ENCODE results near the gene LMAN2.
A peak's percentile ranks its signal among the peaks of the same experiment; 100 is the strongest.
"Not testable (repeated sequence)": the region's sequence is repeated elsewhere in the genome, so short reads cannot be mapped to it uniquely, and the experiment has no call there.

LMAN2 gene

DNA sequence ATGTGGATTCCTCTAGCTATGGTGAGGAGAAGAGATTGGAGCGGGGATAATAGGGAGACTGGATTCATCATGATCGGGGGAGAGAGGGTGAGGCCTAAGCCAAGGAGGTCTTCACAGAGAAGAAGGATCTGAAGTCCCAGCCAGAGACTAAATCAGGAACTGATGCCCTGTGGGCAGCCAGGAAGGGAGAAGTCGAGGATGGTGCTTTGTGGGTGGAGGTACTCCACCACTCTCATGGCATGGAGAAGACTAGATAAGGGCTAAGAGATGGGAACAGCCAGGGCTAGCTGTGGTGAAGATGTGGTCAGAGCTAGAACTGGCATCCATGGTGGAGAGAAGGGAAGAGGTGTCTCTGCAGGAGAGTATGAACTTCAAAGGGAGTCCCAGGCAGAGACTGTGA lies 3.2 kb upstream of the LMAN2 start:
- Mint-ChIP-seq H3K36me3 (peaks cover 3 to 8% of the 10 kb centered on the region in 2 donors), H3K9me3 (no peaks in the 10 kb centered on the region), H3K27ac (no peak overlapping the region), H3K4me1 (peaks cover 43 to 80% of the 10 kb centered on the region in 2 donors), H3K4me3 (no peak overlapping the region), H3K27me3 (no peaks in the 10 kb centered on the region)
- ATAC-seq (replicated peaks) (no peak), DNase-seq (no peak)

DNA sequence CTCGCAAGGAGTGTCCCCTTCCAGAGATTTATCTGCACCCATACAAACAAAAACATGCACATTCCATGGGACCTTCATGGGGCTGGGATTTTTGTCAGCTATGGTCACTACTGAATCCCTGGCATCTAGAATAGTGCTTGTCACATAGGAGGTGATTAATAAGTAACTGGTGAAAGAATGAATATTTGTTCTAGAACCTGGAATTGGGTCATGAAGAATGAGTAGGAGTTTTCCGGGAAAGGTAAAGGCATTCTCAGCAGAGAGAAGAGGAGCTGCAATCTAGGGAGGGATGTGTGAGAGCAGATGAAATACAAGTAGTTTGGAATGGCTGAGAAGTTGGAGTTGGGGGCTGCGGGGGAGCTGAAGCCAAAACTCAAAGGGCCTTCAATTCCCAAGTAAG lies 2.8 kb upstream of the LMAN2 start:
- Mint-ChIP-seq H3K27me3 (no peaks in the 10 kb centered on the region), H3K9me3 (no peaks in the 10 kb centered on the region), H3K36me3 (peaks cover 6 to 10% of the 10 kb centered on the region in 2 donors), H3K4me3 (no peak overlapping the region), H3K4me1 (peaks cover 41 to 80% of the 10 kb centered on the region in 2 donors), H3K27ac (no peak overlapping the region)
- ATAC-seq (replicated peaks) (no peak), DNase-seq (no peak)

DNA sequence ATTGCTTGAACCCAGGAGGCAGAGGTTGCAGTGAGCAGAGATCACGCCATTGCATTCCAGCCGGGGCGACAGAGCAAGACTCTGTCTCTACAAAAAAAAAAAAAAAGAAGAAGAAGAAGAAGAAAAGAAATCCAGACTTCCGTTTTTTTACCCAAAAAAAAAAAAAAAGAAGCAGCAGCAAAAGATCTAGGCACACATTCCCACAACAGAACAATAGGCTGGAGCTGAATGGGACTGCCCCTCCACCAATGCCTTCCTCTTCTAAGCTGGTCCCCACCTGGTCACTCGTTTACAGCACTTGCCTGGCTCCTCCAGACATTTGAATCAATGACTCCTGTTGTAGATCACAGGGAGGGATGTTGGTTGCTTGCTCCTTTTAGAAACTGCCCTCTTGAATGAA lies 1.6 kb upstream of the LMAN2 start:
- H3K4me3 Mint-ChIP-seq, result no peak overlapping the region
- H3K4me1 Mint-ChIP-seq, result peaks cover 35 to 73% of the 10 kb centered on the region in 2 donors
- no peak overlapping the region for H3K27ac Mint-ChIP-seq
- H3K36me3 Mint-ChIP-seq, result peaks cover 10 to 11% of the 10 kb centered on the region in 2 donors
- no peaks in the 10 kb centered on the region for H3K9me3 Mint-ChIP-seq
- no peak for ATAC-seq (replicated peaks)
- no peaks in the 10 kb centered on the region for H3K27me3 Mint-ChIP-seq
- no peak for DNase-seq

DNA sequence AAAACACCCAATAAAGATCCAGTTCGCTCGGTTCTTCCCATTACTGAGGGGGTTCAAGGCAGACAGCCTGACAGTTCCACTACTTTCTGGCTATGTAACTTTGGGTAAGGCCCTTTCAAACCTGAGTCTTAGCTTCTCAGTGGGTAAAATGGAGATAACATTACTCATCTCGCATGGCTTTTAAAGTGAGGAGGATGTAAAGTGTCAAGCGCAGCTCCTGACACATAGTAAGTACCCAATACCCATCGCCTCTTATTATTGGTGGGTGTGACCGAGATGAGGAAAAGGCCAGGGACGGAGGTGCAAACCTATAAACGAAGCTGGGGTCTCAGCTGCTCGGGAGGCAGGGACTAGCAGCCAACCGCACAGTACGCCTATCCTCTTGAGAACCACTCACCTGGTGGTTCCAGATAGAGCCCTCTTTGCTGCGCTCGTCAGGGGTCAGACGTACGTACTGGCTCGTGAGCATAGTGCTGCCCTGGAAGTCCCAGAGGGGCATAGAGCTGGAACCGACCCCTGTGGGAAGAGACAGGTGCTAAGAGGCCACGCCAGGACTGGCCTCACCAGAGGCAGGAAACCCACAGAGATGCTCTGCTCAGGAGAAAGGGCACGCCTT lies 584 bp downstream of the LMAN2 start:
- ATAC-seq (replicated peaks), result no peak
- H3K36me3 Mint-ChIP-seq, result peaks cover 10 to 19% of the 10 kb centered on the region in 2 donors
- H3K27ac Mint-ChIP-seq, result peak overlapping the region; percentile 100
- H3K4me1 Mint-ChIP-seq, result peaks cover 26 to 63% of the 10 kb centered on the region in 2 donors
- no peaks in the 10 kb centered on the region for H3K9me3 Mint-ChIP-seq
- H3K27me3 Mint-ChIP-seq, result no peaks in the 10 kb centered on the region
- H3K4me3 Mint-ChIP-seq, result peak overlapping the region; percentile 92 to 97
- no peak for DNase-seq

DNA sequence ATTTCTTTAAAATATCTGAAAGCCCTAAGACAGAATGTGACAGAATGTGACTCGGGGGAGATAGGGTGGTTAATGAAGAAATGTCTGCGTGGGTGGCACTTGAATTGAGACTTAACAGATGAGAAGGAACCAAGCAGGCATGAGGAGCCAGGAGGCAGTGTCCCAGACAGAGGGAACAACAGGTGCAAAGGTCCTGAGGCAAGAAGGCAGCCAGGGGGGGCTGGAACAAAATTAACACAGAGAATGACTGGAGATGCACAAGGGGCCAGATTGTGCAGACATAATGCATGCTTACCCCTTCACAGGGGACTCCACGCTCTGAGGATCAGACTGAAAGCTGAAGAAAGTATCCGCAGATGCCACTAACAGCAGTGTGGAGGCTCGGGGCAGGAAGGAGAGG lies 1.7 kb downstream of the LMAN2 start:
- Mint-ChIP-seq H3K9me3 (no peaks in the 10 kb centered on the region), H3K27ac (peak overlapping the region; percentile 49), H3K27me3 (no peaks in the 10 kb centered on the region), H3K4me1 (peaks cover 20 to 56% of the 10 kb centered on the region in 2 donors), H3K36me3 (peaks cover 10 to 20% of the 10 kb centered on the region in 2 donors), H3K4me3 (peak overlapping the region; percentile 80 to 92)
- DNase-seq, result no peak
- ATAC-seq (replicated peaks), result no peak

DNA sequence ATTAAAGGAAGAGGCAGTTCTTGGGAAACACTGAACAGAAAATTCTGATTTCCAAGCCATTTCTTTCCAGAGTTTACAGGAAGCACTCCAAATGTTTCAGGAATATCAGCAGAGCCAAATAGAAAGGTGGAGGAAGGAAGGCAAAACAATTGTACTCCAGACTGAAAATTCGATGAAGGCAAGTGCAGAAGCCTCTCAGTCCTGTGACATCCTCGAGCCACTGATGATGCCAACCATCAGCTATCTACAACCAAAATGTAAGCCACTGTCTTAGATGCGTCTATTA lies 2.2 kb downstream of the LMAN2 start:
- no peaks in the 10 kb centered on the region for H3K27me3 Mint-ChIP-seq
- peaks cover 17 to 51% of the 10 kb centered on the region in 2 donors for H3K4me1 Mint-ChIP-seq
- H3K4me3 Mint-ChIP-seq, result peak overlapping the region; percentile 54 to 80
- no peak overlapping the region for H3K27ac Mint-ChIP-seq
- DNase-seq, result no peak
- ATAC-seq (replicated peaks), result no peak
- H3K9me3 Mint-ChIP-seq, result no peaks in the 10 kb centered on the region
- H3K36me3 Mint-ChIP-seq, result peaks cover 13 to 22% of the 10 kb centered on the region in 2 donors

DNA sequence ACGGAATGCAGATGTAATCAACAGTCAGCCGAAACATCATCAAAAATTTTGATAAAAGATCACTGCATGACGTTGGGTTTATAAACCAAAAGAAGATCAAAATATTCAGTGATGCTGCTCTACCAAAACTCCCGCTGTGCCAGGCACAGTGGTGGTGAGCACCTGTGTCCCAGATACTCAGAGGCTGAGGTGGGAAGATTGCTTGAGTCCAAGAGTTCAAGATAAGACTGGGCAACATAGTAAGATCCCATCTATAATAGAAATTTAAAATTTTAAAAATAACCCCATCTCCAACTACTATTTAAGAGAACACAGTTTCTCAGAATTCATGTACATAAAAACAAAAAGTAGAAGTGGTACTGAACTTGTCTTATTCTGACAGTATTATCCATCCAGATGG lies 3.8 kb downstream of the LMAN2 start:
- Mint-ChIP-seq H3K27ac (no peak overlapping the region), H3K27me3 (no peaks in the 10 kb centered on the region), H3K4me1 (peaks cover 18 to 44% of the 10 kb centered on the region in 2 donors), H3K36me3 (peaks cover 17 to 28% of the 10 kb centered on the region in 2 donors), H3K9me3 (no peaks in the 10 kb centered on the region), H3K4me3 (no peak overlapping the region)
- ATAC-seq (replicated peaks), result no peak
- DNase-seq, result no peak

DNA sequence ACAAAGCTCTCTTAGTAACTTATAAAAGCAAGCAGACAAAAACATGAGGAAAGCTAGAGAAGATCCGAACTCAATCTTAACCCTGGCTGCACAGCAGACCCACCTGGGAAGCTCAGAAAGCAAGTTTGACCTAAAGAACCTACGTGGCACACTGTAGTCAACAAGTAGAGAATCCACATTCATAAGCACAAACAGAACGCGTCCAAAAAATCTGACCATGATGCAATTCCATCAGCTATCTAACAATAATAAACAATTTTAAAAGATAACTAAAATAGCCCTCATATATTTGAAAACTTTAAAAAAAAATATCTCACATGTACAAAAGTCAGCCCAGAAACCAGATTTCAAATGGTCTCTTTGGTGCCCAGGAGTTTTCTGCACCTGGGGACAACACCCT lies 4.6 kb downstream of the LMAN2 start:
- Mint-ChIP-seq H3K4me1 (peaks cover 18 to 36% of the 10 kb centered on the region in 2 donors), H3K4me3 (no peak overlapping the region), H3K27me3 (no peaks in the 10 kb centered on the region), H3K27ac (no peak overlapping the region), H3K36me3 (peaks cover 17 to 28% of the 10 kb centered on the region in 2 donors), H3K9me3 (no peaks in the 10 kb centered on the region)
- ATAC-seq (replicated peaks) (no peak), DNase-seq (no peak)

DNA sequence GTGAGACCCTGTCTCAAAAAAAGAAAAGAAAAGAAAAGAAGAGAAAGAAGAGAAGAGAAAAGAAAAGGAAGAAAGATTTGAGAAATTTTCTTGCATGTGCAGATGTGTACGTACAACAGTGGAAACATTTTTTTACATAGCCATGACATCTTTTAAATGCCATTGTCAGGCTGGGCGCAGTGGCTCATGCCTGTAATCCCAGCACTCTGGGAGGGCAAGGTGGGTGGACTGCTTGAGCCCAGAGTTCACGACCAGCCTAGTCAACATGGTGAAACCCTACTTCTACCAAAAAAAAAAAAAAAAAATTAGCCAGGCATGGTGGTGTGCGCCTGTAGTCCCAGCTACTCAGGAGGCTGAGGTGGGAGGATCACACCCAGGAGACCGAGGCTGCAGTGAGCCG lies 6.6 kb downstream of the LMAN2 start:
- DNase-seq, result no peak
- Mint-ChIP-seq H3K27ac (no peak overlapping the region), H3K36me3 (peaks cover 23 to 34% of the 10 kb centered on the region in 2 donors)

DNA sequence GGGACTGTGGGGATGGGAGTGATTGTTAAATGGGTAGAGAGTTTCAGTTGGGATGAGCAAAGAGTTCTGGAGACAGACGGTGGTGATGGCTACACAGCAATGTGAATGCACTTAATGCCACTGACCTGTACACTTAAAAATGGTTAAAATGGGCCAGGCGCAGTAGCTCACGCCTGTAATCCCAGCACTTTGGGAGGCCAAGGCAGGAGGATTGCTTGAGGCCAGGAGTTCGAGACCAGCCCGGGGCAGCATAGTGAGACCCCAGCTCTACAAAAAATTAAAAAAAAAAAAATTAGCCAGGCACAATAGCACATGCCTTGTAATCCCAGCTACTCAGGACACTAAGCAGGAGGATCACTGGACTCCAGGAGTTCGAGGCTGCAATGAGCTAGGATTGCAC lies 7.7 kb downstream of the LMAN2 start:
- H3K27ac Mint-ChIP-seq, result no peak overlapping the region
- no peak overlapping the region for H3K4me3 Mint-ChIP-seq
- ATAC-seq (replicated peaks), result no peak
- peaks cover 15 to 18% of the 10 kb centered on the region in 2 donors for H3K4me1 Mint-ChIP-seq
- peaks cover 22 to 37% of the 10 kb centered on the region in 2 donors for H3K36me3 Mint-ChIP-seq
- no peaks in the 10 kb centered on the region for H3K27me3 Mint-ChIP-seq
- H3K9me3 Mint-ChIP-seq, result no peaks in the 10 kb centered on the region
- no peak for DNase-seq

More for the DNA sequence above, 6.6 kb downstream of the LMAN2 start:
- no peaks in the 10 kb centered on the region for H3K27me3 Mint-ChIP-seq
- H3K4me3 Mint-ChIP-seq, result no peak overlapping the region
- no peaks in the 10 kb centered on the region for H3K9me3 Mint-ChIP-seq
- no peak for ATAC-seq (replicated peaks)
- H3K4me1 Mint-ChIP-seq, result peaks cover 17 to 29% of the 10 kb centered on the region in 2 donors

DNA sequence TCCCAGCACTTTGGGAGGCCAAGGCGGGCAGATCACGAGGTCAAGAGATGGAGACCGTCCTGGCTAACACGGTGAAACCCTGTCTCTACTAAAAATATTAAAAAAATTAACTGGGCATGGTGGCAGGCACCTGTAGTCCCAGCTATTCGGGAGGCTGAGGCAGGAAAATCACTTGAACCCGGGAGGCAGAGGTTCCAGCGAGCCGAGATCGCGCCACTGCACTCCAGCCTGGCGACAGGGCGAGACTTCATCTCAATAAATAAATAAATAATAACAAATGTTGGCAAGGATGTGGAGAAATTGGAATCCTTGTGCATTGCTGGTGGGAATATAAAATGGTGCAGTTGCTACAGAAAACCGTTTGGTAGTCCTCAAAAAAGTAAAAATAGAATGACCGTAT lies 8.5 kb downstream of the LMAN2 start:
- not testable (repeated sequence) for H3K27me3 Mint-ChIP-seq; H3K27ac Mint-ChIP-seq; H3K4me3 Mint-ChIP-seq; ATAC-seq (replicated peaks); DNase-seq; H3K9me3 Mint-ChIP-seq
- H3K36me3 Mint-ChIP-seq, result peaks cover 22 to 39% of the 10 kb centered on the region in 2 donors
- H3K4me1 Mint-ChIP-seq, result peaks cover 15 to 18% of the 10 kb centered on the region in 2 donors

DNA sequence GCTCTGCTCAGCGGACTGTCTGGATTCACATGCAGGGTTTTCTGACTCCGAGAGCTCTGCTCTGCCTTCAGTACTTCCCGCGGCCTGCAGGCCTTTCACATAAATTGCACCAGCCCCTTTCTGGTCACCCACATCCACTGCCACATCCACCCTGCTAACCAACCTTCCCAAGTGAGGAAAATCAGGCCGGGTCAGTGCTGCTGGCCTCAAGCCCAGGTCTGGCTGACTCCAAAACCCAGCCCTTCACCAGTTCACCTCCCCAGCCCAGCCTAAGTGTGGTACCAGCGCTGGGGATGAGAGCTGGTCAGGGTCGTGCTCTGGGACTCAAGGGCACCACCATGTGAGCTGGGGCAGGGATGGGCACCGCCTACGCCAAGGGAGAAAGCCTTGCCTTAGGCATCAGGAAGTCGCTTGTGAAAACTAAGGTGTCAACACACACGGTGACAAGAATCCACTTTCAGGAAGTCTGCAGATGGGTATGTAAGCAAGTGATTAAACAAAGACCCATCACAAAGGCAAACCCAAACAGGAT lies 12.3 kb downstream of the LMAN2 start:
- ATAC-seq (replicated peaks) (no peak), DNase-seq (no peak)
- Mint-ChIP-seq H3K27me3 (no peaks in the 10 kb centered on the region), H3K4me3 (no peak overlapping the region), H3K36me3 (peaks cover 35 to 52% of the 10 kb centered on the region in 2 donors), H3K9me3 (no peaks in the 10 kb centered on the region), H3K4me1 (peaks cover 14% of the 10 kb centered on the region in 2 donors), H3K27ac (no peak overlapping the region)

DNA sequence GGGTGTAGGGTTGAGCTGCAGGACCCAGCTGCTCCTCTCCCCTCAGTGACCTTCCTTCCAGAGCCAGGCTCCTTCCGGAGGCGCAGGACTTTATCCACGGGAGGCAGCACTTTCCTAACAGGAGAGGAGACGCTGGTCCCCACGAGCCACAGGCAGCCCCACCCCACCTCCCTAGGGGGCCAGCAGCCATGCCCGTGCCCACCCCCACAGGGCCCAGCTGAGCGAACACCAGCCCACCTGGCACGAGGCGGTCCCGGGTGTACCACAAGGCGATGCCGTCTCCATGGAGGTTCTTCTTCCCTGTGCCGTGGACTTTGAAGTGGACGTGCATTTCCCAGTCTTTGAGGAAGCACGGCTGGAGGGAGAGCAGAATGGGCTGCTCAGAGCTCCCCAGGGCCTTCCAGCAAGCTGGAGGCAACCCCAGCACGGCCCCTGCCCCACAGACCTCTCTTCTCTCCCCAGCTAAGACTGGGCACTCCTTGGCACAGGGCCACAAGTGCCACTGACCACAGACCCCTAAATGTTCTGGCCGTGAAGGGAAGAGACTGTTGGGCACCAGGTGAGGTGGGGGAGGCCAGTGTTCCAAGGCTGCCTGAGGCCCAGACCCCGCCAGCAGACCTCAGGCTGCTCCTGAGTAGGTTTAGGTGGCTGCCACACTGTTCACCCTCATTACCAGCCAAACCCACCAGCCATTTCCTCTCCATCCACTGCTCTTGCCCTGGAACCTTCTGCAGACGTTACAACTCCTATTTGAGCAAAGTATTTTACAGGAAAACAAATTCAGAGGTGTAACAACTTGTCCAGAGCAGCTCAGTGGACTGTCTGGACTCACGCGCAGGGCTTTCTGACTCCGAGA lies 13.0 kb downstream of the LMAN2 start:
- no peaks in the 10 kb centered on the region for H3K9me3 Mint-ChIP-seq
- ATAC-seq (replicated peaks) (no peak), DNase-seq (no peak)
- peaks cover 17 to 20% of the 10 kb centered on the region in 2 donors for H3K4me1 Mint-ChIP-seq
- H3K4me3 Mint-ChIP-seq, result no peak overlapping the region
- H3K27me3 Mint-ChIP-seq, result no peaks in the 10 kb centered on the region
- no peak overlapping the region for H3K27ac Mint-ChIP-seq
- peaks cover 39 to 55% of the 10 kb centered on the region in 2 donors for H3K36me3 Mint-ChIP-seq

DNA sequence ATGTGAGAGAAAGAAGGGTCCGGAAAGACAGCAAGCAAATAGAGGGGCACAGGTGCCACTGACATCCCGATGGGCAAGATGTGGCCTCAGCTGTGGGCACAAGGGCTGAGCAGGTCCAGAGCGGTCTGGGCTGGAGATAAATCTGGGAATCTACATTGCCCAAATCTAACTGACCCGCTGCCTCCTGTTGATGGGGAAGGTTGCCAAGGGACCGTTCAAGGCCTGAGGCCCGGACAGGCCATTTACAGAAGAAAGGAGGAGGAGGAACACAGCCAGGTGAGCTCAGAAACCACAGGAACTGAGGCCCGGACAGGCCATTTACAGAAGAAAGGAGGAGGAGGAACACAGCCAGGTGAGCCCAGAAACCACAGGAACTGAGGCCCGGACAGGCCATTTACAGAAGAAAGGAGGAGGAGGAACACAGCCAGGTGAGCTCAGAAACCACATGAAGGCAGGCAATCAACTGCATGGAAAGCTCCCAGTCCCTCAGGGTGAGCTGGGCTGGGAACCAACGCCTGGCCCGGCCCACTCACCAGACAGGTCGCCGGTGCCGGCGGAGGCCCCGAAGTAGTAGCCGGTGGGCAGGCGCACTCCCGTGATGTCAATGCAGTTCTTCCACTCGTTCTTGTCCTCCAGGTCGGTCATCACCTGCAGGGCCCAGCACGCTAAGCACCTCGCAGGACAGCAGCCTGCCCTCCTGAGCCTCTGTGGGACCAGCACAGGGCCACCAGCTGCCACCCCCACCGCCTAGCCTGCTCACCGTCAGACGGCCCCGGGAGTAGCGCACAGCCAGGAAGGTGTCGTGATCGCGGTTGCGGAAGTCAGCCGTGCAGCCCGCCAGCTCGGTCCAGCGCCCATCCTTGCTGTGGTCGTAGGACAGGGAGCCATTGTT lies 14.6 kb downstream of the LMAN2 start:
- Mint-ChIP-seq H3K9me3 (no peaks in the 10 kb centered on the region), H3K4me1 (peaks cover 27 to 30% of the 10 kb centered on the region in 2 donors), H3K4me3 (no peak overlapping the region), H3K27ac (peak overlapping the region; percentile 16), H3K27me3 (no peaks in the 10 kb centered on the region), H3K36me3 (peaks cover 49 to 65% of the 10 kb centered on the region in 2 donors)
- DNase-seq, result no peak
- ATAC-seq (replicated peaks), result no peak

Data from stimulated activated naive B cell treated with anti-CD40 and anti-IgM and Interleukin-4, amounts not matched to agents 10 μg/mL and 1 μg/mL and 100 μg/mL, for 72 hours (primary cell).